NCI-H82 (cell line): ENCODE results near the gene MAB21L4.
A peak's percentile ranks its signal among the peaks of the same experiment; 100 is the strongest.

Source experiments
- DNase-seq: peaks from one replicate; lab custom pipeline; 2025; lab: John Stamatoyannopoulos, UW

MAB21L4 gene

GRCh38 chr2:240925191-240925567 lies 29.2 kb upstream of the MAB21L4 start:
- no peak for DNase-seq

- DNase-seq = no peak
These were observed 27.1 kb upstream of the MAB21L4 start for GRCh38 chr2:240922982-240923537.

GRCh38 chr2:240922245-240922981 lies 26.5 kb upstream of the MAB21L4 start:
- no peak for DNase-seq

- no peak for DNase-seq
These were observed 26.0 kb upstream of the MAB21L4 start for GRCh38 chr2:240921995-240922244.

- peak; percentile 19 for DNase-seq
These were observed 25.5 kb upstream of the MAB21L4 start for GRCh38 chr2:240921311-240921994.

GRCh38 chr2:240920783-240921231 lies 24.9 kb upstream of the MAB21L4 start:
- DNase-seq = no peak

GRCh38 chr2:240919786-240920782 lies 24.1 kb upstream of the MAB21L4 start:
- no peak for DNase-seq

- no peak for DNase-seq
These were observed 23.3 kb upstream of the MAB21L4 start for GRCh38 chr2:240919161-240919781.

GRCh38 chr2:240918258-240919091 lies 22.5 kb upstream of the MAB21L4 start:
- DNase-seq = no peak

- DNase-seq = no peak
These were observed 21.8 kb upstream of the MAB21L4 start for GRCh38 chr2:240917684-240918257.

- DNase-seq = no peak
These were observed 21.2 kb upstream of the MAB21L4 start for GRCh38 chr2:240917009-240917683.

- DNase-seq = peak; percentile 60
These were observed 20.6 kb upstream of the MAB21L4 start for GRCh38 chr2:240916571-240917008.

GRCh38 chr2:240915526-240916341 lies 19.8 kb upstream of the MAB21L4 start:
- no peak for DNase-seq

GRCh38 chr2:240914645-240915525 lies 18.9 kb upstream of the MAB21L4 start:
- no peak for DNase-seq

- DNase-seq = peak; percentile 76
These were observed 18.1 kb upstream of the MAB21L4 start for GRCh38 chr2:240913810-240914644.

- DNase-seq = no peak
These were observed 17.2 kb upstream of the MAB21L4 start for GRCh38 chr2:240912878-240913809.
